Measurements from ENCODE around the gene GLYR1. TPM values are rescaled to one million over a fixed set of nuclear protein-coding genes. Genes with fewer than 3 reads are reported as not detected.

GLYR1 gene
- total and polyA plus RNA-seq, 4 donors: 18.1 to 50.2 (median 40.6) TPM

GRCh38 chr16:4874666-4875065, 27.6 kb upstream of the GLYR1 start (continued):
- TF ChIP-seq REST (IDR thresholded peaks at IDR 0.05) (no peak), YY1 (IDR thresholded peaks at IDR 0.05) (no peak), JUND (IDR thresholded peaks at IDR 0.05) (no peak)

- 86% methylated on average over 3 of the region's 3 CpGs for WGBS
- TF ChIP-seq NR2F2 (IDR thresholded peaks at IDR 0.05) (no peak), ATF3 (IDR thresholded peaks at IDR 0.05) (no peak), MAX (IDR thresholded peaks at IDR 0.05) (no peak), SP1 (IDR thresholded peaks at IDR 0.05) (no peak), YY1 (IDR thresholded peaks at IDR 0.05) (no peak), FOXA1 (IDR thresholded peaks at IDR 0.05) (no peak), HNF4G (IDR thresholded peaks at IDR 0.05) (no peak), CTCF (IDR thresholded peaks at IDR 0.05; ENCODE audit: low read depth, low read length, missing input control) (no peak), ZBTB33 (IDR thresholded peaks at IDR 0.05) (no peak), FOXA2 (IDR thresholded peaks at IDR 0.05) (no peak), GABPA (IDR thresholded peaks at IDR 0.05 in 1 of 2, conservative IDR thresholded peaks at IDR 0.05 in 1 of 2) (no peak), TAF1 (conservative IDR thresholded peaks at IDR 0.05) (no peak), RXRA (IDR thresholded peaks at IDR 0.05) (no peak), JUND (IDR thresholded peaks at IDR 0.05) (no peak), RAD21 (IDR thresholded peaks at IDR 0.05) (no peak), EGR1 (IDR thresholded peaks at IDR 0.05; ENCODE audit: low read depth in 2 of 2) (no peak), HNF4A (conservative IDR thresholded peaks at IDR 0.05) (no peak), REST (IDR thresholded peaks at IDR 0.05) (no peak)
Measured at GRCh38 chr16:4873091-4873490, 26.0 kb upstream of the GLYR1 start.

More at GRCh38 chr16:4873091-4873490, 26.0 kb upstream of the GLYR1 start:
- Histone ChIP-seq H3K4me3 (ENCODE audit: low read depth in 1 of 3, low read length in 3 of 3) (no peak overlapping the region), H3K9ac (ENCODE audit: low read depth in 1 of 2, low read length in 2 of 2) (no peak overlapping the region), H3K27me3 (ENCODE audit: control insufficient read depth in 4 of 4, insufficient read depth in 4 of 4, low read length in 3 of 4) (no peaks in the 10 kb centered on the region), H3K27ac (ENCODE audit: low read depth in 1 of 2, low read length in 2 of 2) (no peak overlapping the region), H3K36me3 (ENCODE audit: control insufficient read depth in 4 of 4, insufficient read depth in 3 of 4, low read depth in 1 of 4, low read length in 3 of 4) (peaks cover 16 to 79% (median 61%) of the 10 kb centered on the region in 4 donors), H3K4me1 (ENCODE audit: control insufficient read depth in 4 of 4, insufficient read depth in 4 of 4, low read length in 3 of 4) (peaks cover 3 to 15% (median 14%) of the 10 kb centered on the region in 4 donors), H3K9me3 (ENCODE audit: control insufficient read depth in 4 of 4, low read length in 3 of 4) (no peaks in the 10 kb centered on the region)
- DNase-seq (ENCODE audit: low spot score): no peak
